ENCODE measurements around the gene TRAF4.

DNA sequence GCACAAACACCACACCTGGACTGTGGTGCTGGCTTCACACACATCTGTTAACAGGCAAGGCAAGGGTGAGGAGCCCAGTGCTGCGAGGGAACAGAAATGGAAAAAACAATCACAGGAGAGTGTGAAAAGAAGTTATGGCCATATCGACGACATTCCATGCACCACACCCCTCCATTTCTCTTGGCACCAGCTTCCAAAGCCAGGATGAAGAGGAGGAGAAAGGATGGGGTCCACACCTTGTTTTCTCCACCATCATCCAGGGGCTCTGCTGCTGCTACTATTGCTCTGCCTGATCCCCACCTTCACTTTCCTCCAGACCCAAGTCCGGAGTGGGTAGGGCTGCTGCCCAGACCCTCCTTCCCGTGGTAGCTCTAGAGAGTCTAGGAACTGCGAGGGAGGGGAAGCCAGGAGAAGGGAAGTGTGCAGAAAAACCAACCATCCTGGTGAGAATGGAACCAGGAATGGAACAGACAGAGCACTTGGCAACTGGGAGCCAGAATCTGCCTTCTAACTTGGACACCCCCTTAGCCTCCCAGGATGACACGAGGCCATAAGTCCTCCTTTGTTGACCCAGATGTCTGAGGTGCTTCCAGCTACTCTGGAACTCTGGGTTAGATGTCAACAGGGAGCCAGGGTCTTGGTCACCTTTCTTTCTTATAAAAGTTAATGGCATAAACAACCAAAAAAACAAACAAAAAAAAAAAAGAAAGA is 31.0 kb upstream of the TRAF4 start:
- no peak for TF ChIP-seq ESRRG (CRISPR knock-in tag; IDR thresholded peaks at IDR 0.05)
- TF ChIP-seq ZNF8 (CRISPR knock-in tag; IDR thresholded peaks at IDR 0.05) = no peak
- no peak for TF ChIP-seq ARNTL (CRISPR knock-in tag; IDR thresholded peaks at IDR 0.05; ENCODE audit: borderline replicate concordance, low read depth)
- TF ChIP-seq TOX (CRISPR knock-in tag; IDR thresholded peaks at IDR 0.05; ENCODE audit: borderline replicate concordance) = no peak
- TF ChIP-seq SNAI2 (CRISPR knock-in tag; IDR thresholded peaks at IDR 0.05) = no peak
- TF ChIP-seq, protein P1, sequence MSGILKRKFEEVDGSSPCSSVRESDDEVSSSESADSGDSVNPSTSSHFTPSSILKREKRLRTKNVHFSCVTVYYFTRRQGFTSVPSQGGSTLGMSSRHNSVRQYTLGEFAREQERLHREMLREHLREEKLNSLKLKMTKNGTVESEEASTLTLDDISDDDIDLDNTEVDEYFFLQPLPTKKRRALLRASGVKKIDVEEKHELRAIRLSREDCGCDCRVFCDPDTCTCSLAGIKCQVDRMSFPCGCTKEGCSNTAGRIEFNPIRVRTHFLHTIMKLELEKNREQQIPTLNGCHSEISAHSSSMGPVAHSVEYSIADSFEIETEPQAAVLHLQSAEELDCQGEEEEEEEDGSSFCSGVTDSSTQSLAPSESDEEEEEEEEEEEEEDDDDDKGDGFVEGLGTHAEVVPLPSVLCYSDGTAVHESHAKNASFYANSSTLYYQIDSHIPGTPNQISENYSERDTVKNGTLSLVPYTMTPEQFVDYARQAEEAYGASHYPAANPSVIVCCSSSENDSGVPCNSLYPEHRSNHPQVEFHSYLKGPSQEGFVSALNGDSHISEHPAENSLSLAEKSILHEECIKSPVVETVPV (CRISPR knock-in tag; IDR thresholded peaks at IDR 0.05) = no peak
- TF ChIP-seq, protein P2, sequence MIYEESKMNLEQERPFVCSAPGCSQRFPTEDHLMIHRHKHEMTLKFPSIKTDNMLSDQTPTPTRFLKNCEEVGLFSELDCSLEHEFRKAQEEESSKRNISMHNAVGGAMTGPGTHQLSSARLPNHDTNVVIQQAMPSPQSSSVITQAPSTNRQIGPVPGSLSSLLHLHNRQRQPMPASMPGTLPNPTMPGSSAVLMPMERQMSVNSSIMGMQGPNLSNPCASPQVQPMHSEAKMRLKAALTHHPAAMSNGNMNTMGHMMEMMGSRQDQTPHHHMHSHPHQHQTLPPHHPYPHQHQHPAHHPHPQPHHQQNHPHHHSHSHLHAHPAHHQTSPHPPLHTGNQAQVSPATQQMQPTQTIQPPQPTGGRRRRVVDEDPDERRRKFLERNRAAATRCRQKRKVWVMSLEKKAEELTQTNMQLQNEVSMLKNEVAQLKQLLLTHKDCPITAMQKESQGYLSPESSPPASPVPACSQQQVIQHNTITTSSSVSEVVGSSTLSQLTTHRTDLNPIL (CRISPR knock-in tag; IDR thresholded peaks at IDR 0.05; ENCODE audit: low read depth) = no peak
- no peak for TF ChIP-seq GLIS3 (CRISPR knock-in tag; IDR thresholded peaks at IDR 0.05)
- TF ChIP-seq, protein P3, sequence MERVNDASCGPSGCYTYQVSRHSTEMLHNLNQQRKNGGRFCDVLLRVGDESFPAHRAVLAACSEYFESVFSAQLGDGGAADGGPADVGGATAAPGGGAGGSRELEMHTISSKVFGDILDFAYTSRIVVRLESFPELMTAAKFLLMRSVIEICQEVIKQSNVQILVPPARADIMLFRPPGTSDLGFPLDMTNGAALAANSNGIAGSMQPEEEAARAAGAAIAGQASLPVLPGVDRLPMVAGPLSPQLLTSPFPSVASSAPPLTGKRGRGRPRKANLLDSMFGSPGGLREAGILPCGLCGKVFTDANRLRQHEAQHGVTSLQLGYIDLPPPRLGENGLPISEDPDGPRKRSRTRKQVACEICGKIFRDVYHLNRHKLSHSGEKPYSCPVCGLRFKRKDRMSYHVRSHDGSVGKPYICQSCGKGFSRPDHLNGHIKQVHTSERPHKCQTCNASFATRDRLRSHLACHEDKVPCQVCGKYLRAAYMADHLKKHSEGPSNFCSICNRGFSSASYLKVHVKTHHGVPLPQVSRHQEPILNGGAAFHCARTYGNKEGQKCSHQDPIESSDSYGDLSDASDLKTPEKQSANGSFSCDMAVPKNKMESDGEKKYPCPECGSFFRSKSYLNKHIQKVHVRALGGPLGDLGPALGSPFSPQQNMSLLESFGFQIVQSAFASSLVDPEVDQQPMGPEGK (CRISPR knock-in tag; IDR thresholded peaks at IDR 0.05; ENCODE audit: borderline replicate concordance) = no peak
